Measurements from ENCODE around the gene FANCE. TPM values are rescaled to one million over a fixed set of nuclear protein-coding genes. Genes with fewer than 3 reads are reported as not detected.

FANCE gene
- total RNA-seq, 1 experiment from 2014 or later, result 4.3 TPM

DNA sequence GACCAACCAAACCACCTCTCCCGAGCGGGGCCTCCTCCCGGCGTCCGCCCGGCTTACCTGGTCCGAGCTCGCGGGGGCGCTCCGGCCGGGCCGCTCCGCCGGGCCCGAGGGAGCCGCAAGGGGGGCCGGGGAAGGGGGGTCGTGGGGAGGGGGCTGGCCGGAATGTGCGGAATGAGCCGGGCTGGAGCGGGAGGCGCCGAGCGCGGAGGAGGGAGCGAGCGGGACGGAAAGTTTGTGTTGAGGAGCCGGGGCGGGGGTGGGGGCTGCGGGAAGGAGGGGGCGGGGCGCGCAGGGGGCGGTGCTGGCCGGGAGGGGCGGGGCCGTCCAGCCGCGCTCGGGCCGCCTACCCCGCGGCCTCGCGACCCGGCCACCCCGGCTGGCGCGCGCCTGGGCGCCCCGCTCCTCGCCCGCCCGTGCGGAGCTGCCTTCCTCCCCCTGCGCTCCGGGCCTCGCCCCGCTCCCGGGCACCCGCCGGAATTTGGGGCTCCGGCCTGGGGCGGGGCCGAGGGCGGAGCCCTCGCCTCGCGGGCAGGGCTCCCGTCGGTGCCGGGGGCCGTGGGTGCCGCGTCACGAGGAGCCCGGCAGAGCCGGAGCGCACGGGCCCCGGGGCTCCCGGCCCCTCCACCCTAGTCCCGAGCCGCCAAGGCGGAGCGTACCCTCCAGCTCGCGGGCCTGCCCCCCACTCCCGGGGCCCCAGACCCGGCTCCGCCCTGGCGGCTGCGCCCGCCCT, 44.9 kb downstream of the FANCE start, which contains the start of gene TEAD3:
TSS of gene TEAD3 (minus strand) at position 239 of the 730 bp plus-strand sequence.
- Histone ChIP-seq H3K36me3 (ENCODE audit: control insufficient read depth, insufficient read depth, low read length) (no peaks in the 10 kb centered on the region; the same call in 1 of the 2 replicates), H3K27ac (ENCODE audit: low read length) (peak within 1 kb of the TSS; percentile 82), H3K4me1 (ENCODE audit: control insufficient read depth, insufficient read depth, low read length) (peaks cover 8% of the 10 kb centered on the region), H3K4me3 (ENCODE audit: low read depth in 2 of 2, low read length in 2 of 2) (peak within 1 kb of the TSS; percentile 60 to 70), H3K9me3 (ENCODE audit: control insufficient read depth, insufficient read depth, low read depth, low read length) (no peaks in the 10 kb centered on the region), H3K27me3 (ENCODE audit: control insufficient read depth, insufficient read depth, low read length) (no peaks in the 10 kb centered on the region)
- ATAC-seq, result peak; percentile 71
- TF ChIP-seq POLR2AphosphoS5 (IDR thresholded peaks at IDR 0.05; ENCODE audit: low read depth, low read length) (no peak), SIN3A (IDR thresholded peaks at IDR 0.05; ENCODE audit: borderline replicate concordance, insufficient read depth, low read depth, low read length) (no peak), TCF7L2 (IDR thresholded peaks at IDR 0.05; ENCODE audit: low read depth, low read length) (no peak)
- TF ChIP-seq, protein P1, sequence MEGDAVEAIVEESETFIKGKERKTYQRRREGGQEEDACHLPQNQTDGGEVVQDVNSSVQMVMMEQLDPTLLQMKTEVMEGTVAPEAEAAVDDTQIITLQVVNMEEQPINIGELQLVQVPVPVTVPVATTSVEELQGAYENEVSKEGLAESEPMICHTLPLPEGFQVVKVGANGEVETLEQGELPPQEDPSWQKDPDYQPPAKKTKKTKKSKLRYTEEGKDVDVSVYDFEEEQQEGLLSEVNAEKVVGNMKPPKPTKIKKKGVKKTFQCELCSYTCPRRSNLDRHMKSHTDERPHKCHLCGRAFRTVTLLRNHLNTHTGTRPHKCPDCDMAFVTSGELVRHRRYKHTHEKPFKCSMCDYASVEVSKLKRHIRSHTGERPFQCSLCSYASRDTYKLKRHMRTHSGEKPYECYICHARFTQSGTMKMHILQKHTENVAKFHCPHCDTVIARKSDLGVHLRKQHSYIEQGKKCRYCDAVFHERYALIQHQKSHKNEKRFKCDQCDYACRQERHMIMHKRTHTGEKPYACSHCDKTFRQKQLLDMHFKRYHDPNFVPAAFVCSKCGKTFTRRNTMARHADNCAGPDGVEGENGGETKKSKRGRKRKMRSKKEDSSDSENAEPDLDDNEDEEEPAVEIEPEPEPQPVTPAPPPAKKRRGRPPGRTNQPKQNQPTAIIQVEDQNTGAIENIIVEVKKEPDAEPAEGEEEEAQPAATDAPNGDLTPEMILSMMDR (IDR thresholded peaks at IDR 0.05), result no peak
- TF ChIP-seq, protein P2, sequence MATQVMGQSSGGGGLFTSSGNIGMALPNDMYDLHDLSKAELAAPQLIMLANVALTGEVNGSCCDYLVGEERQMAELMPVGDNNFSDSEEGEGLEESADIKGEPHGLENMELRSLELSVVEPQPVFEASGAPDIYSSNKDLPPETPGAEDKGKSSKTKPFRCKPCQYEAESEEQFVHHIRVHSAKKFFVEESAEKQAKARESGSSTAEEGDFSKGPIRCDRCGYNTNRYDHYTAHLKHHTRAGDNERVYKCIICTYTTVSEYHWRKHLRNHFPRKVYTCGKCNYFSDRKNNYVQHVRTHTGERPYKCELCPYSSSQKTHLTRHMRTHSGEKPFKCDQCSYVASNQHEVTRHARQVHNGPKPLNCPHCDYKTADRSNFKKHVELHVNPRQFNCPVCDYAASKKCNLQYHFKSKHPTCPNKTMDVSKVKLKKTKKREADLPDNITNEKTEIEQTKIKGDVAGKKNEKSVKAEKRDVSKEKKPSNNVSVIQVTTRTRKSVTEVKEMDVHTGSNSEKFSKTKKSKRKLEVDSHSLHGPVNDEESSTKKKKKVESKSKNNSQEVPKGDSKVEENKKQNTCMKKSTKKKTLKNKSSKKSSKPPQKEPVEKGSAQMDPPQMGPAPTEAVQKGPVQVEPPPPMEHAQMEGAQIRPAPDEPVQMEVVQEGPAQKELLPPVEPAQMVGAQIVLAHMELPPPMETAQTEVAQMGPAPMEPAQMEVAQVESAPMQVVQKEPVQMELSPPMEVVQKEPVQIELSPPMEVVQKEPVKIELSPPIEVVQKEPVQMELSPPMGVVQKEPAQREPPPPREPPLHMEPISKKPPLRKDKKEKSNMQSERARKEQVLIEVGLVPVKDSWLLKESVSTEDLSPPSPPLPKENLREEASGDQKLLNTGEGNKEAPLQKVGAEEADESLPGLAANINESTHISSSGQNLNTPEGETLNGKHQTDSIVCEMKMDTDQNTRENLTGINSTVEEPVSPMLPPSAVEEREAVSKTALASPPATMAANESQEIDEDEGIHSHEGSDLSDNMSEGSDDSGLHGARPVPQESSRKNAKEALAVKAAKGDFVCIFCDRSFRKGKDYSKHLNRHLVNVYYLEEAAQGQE (IDR thresholded peaks at IDR 0.05; ENCODE audit: insufficient read depth in 1 of 2, low read depth in 2 of 2, low read length in 1 of 2), result no peak
- ChIA-PET POLR2A (interaction anchor here (0.6 kb wide), 2 partner anchors 296 to 531 kb away, joined by 3 to 7 read pairs; no protein-coding TSS in a partner anchor), CTCF (interaction anchor here (0.5 kb wide), 1 partner anchor 55 kb away, joined by 3 read pairs; no protein-coding TSS in a partner anchor)
- BruUV-seq (replicated peaks), result no TSS peak
- in situ Hi-C loops (cut with HindIII; ENCODE audit: low pct_unique_long_range_greater_than_20kb, low sequenced_read_pairs), result no loop called here
- DNase-seq (ENCODE audit: low read depth, low spot score), result no peak
- intact Hi-C loops (cut with micrococcal nuclease; ENCODE audit: unreplicated experiment), result no loop called here

DNA sequence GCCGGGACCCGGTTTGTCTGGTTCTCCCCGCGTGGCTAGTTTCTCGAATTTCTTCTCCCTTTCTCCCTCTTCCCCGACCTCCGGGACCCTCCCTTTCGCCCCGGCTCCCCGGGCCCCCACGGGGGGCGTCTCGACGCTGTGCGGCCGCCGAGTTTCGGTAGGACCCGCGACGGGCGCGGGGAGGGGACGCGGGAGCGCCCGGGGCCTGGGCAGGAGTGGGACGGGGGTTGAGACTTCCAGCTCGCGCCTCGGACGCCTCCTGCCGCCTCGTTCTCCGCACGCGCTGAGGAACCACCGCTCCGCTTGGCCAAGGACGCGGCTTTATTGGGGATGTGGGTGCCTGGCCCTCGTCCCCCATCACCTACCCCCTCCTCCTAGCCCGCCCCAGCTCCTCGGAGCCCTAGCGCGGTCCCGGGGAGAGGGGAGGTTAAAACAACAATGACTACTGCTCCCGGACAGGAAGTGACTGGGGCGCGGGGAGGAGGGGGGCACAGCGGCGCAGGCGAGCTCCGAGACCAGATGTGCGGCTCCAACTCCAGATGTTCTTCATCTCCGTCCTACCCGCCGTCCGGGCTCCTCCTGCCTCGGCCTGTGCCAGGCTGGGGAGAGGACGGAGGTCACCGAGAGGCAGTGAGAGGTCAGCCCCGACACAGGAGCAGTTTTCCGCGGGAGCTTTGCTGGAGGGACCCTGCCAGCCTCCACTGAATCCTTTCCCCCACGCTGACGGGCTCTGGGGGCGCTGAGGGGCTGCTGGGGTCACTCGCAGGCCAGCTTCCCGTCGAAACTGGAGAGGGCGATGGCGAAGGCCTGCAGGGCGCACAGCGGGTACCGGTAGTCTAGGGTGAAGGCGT, 45.7 kb downstream of the FANCE start:
- in situ Hi-C loops (cut with HindIII; ENCODE audit: low pct_unique_long_range_greater_than_20kb, low sequenced_read_pairs) (no loop called here), intact Hi-C loops (cut with micrococcal nuclease; ENCODE audit: unreplicated experiment) (no loop called here)
- no peaks in the 10 kb centered on the region for H3K9me3 ChIP-seq (ENCODE audit: control insufficient read depth, insufficient read depth, low read depth, low read length)
- TF ChIP-seq SIN3A (IDR thresholded peaks at IDR 0.05; ENCODE audit: borderline replicate concordance, insufficient read depth, low read depth, low read length), result no peak
- TF ChIP-seq, protein P2 (IDR thresholded peaks at IDR 0.05; ENCODE audit: insufficient read depth in 1 of 2, low read depth in 2 of 2, low read length in 1 of 2), result no peak
- CTCF ChIA-PET, result no interaction called here
- H3K27me3 ChIP-seq (ENCODE audit: control insufficient read depth, insufficient read depth, low read length), result no peaks in the 10 kb centered on the region
- no TSS peak for BruUV-seq (replicated peaks)
- POLR2A ChIA-PET, result no interaction called here
- ATAC-seq (peak; percentile 20), DNase-seq (ENCODE audit: low read depth, low spot score) (no peak)
- peak overlapping the region; percentile 82 for H3K27ac ChIP-seq (ENCODE audit: low read length)
- peak overlapping the region; percentile 60 to 70 for H3K4me3 ChIP-seq (ENCODE audit: low read depth in 2 of 2, low read length in 2 of 2)
- peaks cover 4% of the 10 kb centered on the region for H3K4me1 ChIP-seq (ENCODE audit: control insufficient read depth, insufficient read depth, low read length)
- H3K36me3 ChIP-seq (ENCODE audit: control insufficient read depth, insufficient read depth, low read length), result no peaks in the 10 kb centered on the region; the same call in 1 of the 2 replicates
